Activated naive CD4-positive, alpha-beta T cell treated with anti-CD3 and anti-CD28 coated beads, Interleukin-2, amount 10 ng/mL, durations not matched to agents 7 days and 5 days (primary cell): ENCODE results near the gene TMEM184C.
A peak's percentile ranks its signal among the peaks of the same experiment; 100 is the strongest.

Experiments
- CTCF ChIA-PET: fragments of 350-600 bp; sonication (Branson Sonifier 250); formaldehyde crosslinking; loops from one replicate; lab custom pipeline; 2021; ENCODE audit warnings: antibody characterized with exemption; lab: Charles Lee
- DNase-seq: peaks from one replicate; pipeline ENCODE4 v3.0.0-alpha.2; 2020
- H3K27ac Mint-ChIP-seq: one replicate; pipeline ENCODE4 v1.8.0; 2021; ENCODE audit warnings: mild to moderate bottlenecking, moderate library complexity, mixed read lengths
- H3K27me3 Mint-ChIP-seq: one replicate; pipeline ENCODE4 v1.8.0; 2021; ENCODE audit warnings: mild to moderate bottlenecking, mixed read lengths
- H3K36me3 Mint-ChIP-seq: one replicate; pipeline ENCODE4 v1.8.0; 2021; ENCODE audit warnings: mixed read lengths
- H3K4me1 Mint-ChIP-seq: one replicate; pipeline ENCODE4 v1.8.0; 2021; ENCODE audit warnings: mixed read lengths
- H3K4me3 Mint-ChIP-seq: one replicate; pipeline ENCODE4 v1.8.0; 2021; ENCODE audit warnings: mild to moderate bottlenecking, moderate library complexity, mixed read lengths
- H3K9me3 Mint-ChIP-seq: one replicate; pipeline ENCODE4 v1.8.0; 2021; ENCODE audit warnings: mixed read lengths

The TMEM184C gene

GRCh38 chr4:147644471-147644870, 27.3 kb downstream of the TMEM184C start:
- H3K27me3 Mint-ChIP-seq, result no peaks in the 10 kb centered on the region
- peaks cover 49% of the 10 kb centered on the region for H3K36me3 Mint-ChIP-seq
- no peak overlapping the region for H3K4me3 Mint-ChIP-seq
- H3K27ac Mint-ChIP-seq, result no peak overlapping the region
- H3K4me1 Mint-ChIP-seq, result peaks cover 12% of the 10 kb centered on the region
- CTCF ChIA-PET, result no interaction called here
- DNase-seq, result no peak
- H3K9me3 Mint-ChIP-seq, result peaks cover 3% of the 10 kb centered on the region

- H3K36me3 Mint-ChIP-seq, result peaks cover 49% of the 10 kb centered on the region
- H3K4me3 Mint-ChIP-seq, result no peak overlapping the region
- H3K27me3 Mint-ChIP-seq, result no peaks in the 10 kb centered on the region
Measured at GRCh38 chr4:147645099-147645498, 27.9 kb downstream of the TMEM184C start.

GRCh38 chr4:147648656-147649055, 31.5 kb downstream of the TMEM184C start:
- no peak for DNase-seq
- no peaks in the 10 kb centered on the region for H3K27me3 Mint-ChIP-seq
- CTCF ChIA-PET, result no interaction called here
- no peak overlapping the region for H3K27ac Mint-ChIP-seq
- H3K9me3 Mint-ChIP-seq, result peaks cover 3% of the 10 kb centered on the region
- peaks cover 38% of the 10 kb centered on the region for H3K36me3 Mint-ChIP-seq
- H3K4me3 Mint-ChIP-seq, result no peak overlapping the region
- peaks cover 13% of the 10 kb centered on the region for H3K4me1 Mint-ChIP-seq

More at GRCh38 chr4:147645099-147645498, 27.9 kb downstream of the TMEM184C start:
- peaks cover 3% of the 10 kb centered on the region for H3K9me3 Mint-ChIP-seq
- CTCF ChIA-PET, result no interaction called here
- H3K4me1 Mint-ChIP-seq, result peaks cover 8% of the 10 kb centered on the region
- no peak overlapping the region for H3K27ac Mint-ChIP-seq
- no peak for DNase-seq

- Mint-ChIP-seq H3K27me3 (no peaks in the 10 kb centered on the region), H3K27ac (no peak overlapping the region), H3K36me3 (peaks cover 49% of the 10 kb centered on the region), H3K4me1 (peaks cover 13% of the 10 kb centered on the region), H3K4me3 (no peak overlapping the region), H3K9me3 (peaks cover 3% of the 10 kb centered on the region)
- CTCF ChIA-PET, result no interaction called here
- no peak for DNase-seq
Measured at GRCh38 chr4:147651563-147651962, 34.4 kb downstream of the TMEM184C start.

- Mint-ChIP-seq H3K4me3 (no peak overlapping the region), H3K27ac (no peak overlapping the region), H3K9me3 (no peaks in the 10 kb centered on the region), H3K27me3 (no peaks in the 10 kb centered on the region), H3K36me3 (peaks cover 34% of the 10 kb centered on the region), H3K4me1 (peaks cover 6% of the 10 kb centered on the region)
- CTCF ChIA-PET, result no interaction called here
- no peak for DNase-seq
Measured at GRCh38 chr4:147655639-147656038, 38.4 kb downstream of the TMEM184C start.

GRCh38 chr4:147658501-147658900, 41.3 kb downstream of the TMEM184C start:
- H3K36me3 Mint-ChIP-seq, result peaks cover 36% of the 10 kb centered on the region
- DNase-seq, result no peak
- H3K27ac Mint-ChIP-seq, result no peak overlapping the region
- H3K4me3 Mint-ChIP-seq, result no peak overlapping the region
- CTCF ChIA-PET, result no interaction called here
- no peaks in the 10 kb centered on the region for H3K4me1 Mint-ChIP-seq
- no peaks in the 10 kb centered on the region for H3K27me3 Mint-ChIP-seq
- no peaks in the 10 kb centered on the region for H3K9me3 Mint-ChIP-seq

GRCh38 chr4:147674073-147674472, 56.9 kb downstream of the TMEM184C start:
- no peak overlapping the region for H3K27ac Mint-ChIP-seq
- H3K9me3 Mint-ChIP-seq, result no peaks in the 10 kb centered on the region
- no peak for DNase-seq
- no peaks in the 10 kb centered on the region for H3K4me1 Mint-ChIP-seq
- CTCF ChIA-PET, result no interaction called here
- H3K4me3 Mint-ChIP-seq, result no peak overlapping the region
- H3K36me3 Mint-ChIP-seq, result peaks cover 27% of the 10 kb centered on the region
- no peaks in the 10 kb centered on the region for H3K27me3 Mint-ChIP-seq

GRCh38 chr4:147674496-147674895, 57.3 kb downstream of the TMEM184C start:
- CTCF ChIA-PET, result no interaction called here
- H3K36me3 Mint-ChIP-seq, result peaks cover 28% of the 10 kb centered on the region

GRCh38 chr4:147678106-147678505, 60.9 kb downstream of the TMEM184C start:
- CTCF ChIA-PET, result interaction anchor here (1.7 kb wide), 1 partner anchor 189 kb away, joined by 4 read pairs; no protein-coding TSS in a partner anchor
- peaks cover 19% of the 10 kb centered on the region for H3K4me1 Mint-ChIP-seq
- no peak overlapping the region for H3K27ac Mint-ChIP-seq
- H3K4me3 Mint-ChIP-seq, result no peak overlapping the region
- DNase-seq, result no peak
- H3K27me3 Mint-ChIP-seq, result no peaks in the 10 kb centered on the region
- H3K36me3 Mint-ChIP-seq, result peaks cover 21% of the 10 kb centered on the region
- H3K9me3 Mint-ChIP-seq, result no peaks in the 10 kb centered on the region

More at GRCh38 chr4:147674496-147674895, 57.3 kb downstream of the TMEM184C start:
- H3K4me3 Mint-ChIP-seq, result no peak overlapping the region
- no peaks in the 10 kb centered on the region for H3K27me3 Mint-ChIP-seq
- H3K4me1 Mint-ChIP-seq, result no peaks in the 10 kb centered on the region
- H3K27ac Mint-ChIP-seq, result no peak overlapping the region
- H3K9me3 Mint-ChIP-seq, result no peaks in the 10 kb centered on the region
- no peak for DNase-seq

- peaks cover 25% of the 10 kb centered on the region for H3K36me3 Mint-ChIP-seq
- H3K27ac Mint-ChIP-seq, result no peak overlapping the region
- CTCF ChIA-PET, result interaction anchor here (1.7 to 2.1 kb wide), 2 partner anchors 29 to 188 kb away, joined by 4 read pairs; no protein-coding TSS in a partner anchor
- H3K9me3 Mint-ChIP-seq, result no peaks in the 10 kb centered on the region
- peaks cover 3% of the 10 kb centered on the region for H3K27me3 Mint-ChIP-seq
- H3K4me3 Mint-ChIP-seq, result no peak overlapping the region
- H3K4me1 Mint-ChIP-seq, result peaks cover 23% of the 10 kb centered on the region
- DNase-seq, result no peak
Measured at GRCh38 chr4:147678796-147679549, 61.8 kb downstream of the TMEM184C start.

GRCh38 chr4:147682755-147683154, 65.6 kb downstream of the TMEM184C start:
- Mint-ChIP-seq H3K9me3 (no peaks in the 10 kb centered on the region), H3K36me3 (peaks cover 24% of the 10 kb centered on the region), H3K27ac (peak overlapping the region; percentile 97), H3K27me3 (peaks cover 11% of the 10 kb centered on the region), H3K4me1 (peaks cover 37% of the 10 kb centered on the region), H3K4me3 (peak overlapping the region; percentile 95)
- CTCF ChIA-PET, result no interaction called here
- no peak for DNase-seq

GRCh38 chr4:147683188-147683591, 66.0 kb downstream of the TMEM184C start:
- no peaks in the 10 kb centered on the region for H3K9me3 Mint-ChIP-seq
- peak overlapping the region; percentile 95 for H3K4me3 Mint-ChIP-seq
- peaks cover 24% of the 10 kb centered on the region for H3K36me3 Mint-ChIP-seq
- DNase-seq, result peak; percentile 33
- CTCF ChIA-PET, result no interaction called here
- H3K27ac Mint-ChIP-seq, result peak overlapping the region; percentile 97
- H3K4me1 Mint-ChIP-seq, result peaks cover 38% of the 10 kb centered on the region
- peaks cover 11% of the 10 kb centered on the region for H3K27me3 Mint-ChIP-seq

GRCh38 chr4:147683717-147684700, 66.8 kb downstream of the TMEM184C start, which contains the start of gene PRMT9:
PRMT9 (minus strand) TSS chr4:147684163; CDS start chr4:147683987, 176 bp downstream.
- CTCF ChIA-PET, result interaction anchor here (0.6 to 1.6 kb wide), 2 partner anchors 24 to 183 kb away, joined by 4 to 7 read pairs; no protein-coding TSS in a partner anchor
- Mint-ChIP-seq H3K27me3 (peaks cover 11% of the 10 kb centered on the region), H3K4me1 (peaks cover 45% of the 10 kb centered on the region), H3K27ac (peak within 1 kb of the TSS; percentile 97), H3K9me3 (no peaks in the 10 kb centered on the region), H3K36me3 (peaks cover 16% of the 10 kb centered on the region), H3K4me3 (peak within 1 kb of the TSS; percentile 95)
- DNase-seq, result peak; percentile 91

- no peaks in the 10 kb centered on the region for H3K9me3 Mint-ChIP-seq
- peak overlapping the region; percentile 31 for H3K4me3 Mint-ChIP-seq
- CTCF ChIA-PET, result interaction anchor here (1.3 kb wide), 1 partner anchor 174 kb away, joined by 3 read pairs; no protein-coding TSS in a partner anchor
- H3K27ac Mint-ChIP-seq, result peak overlapping the region; percentile 90
- peaks cover 36% of the 10 kb centered on the region for H3K4me1 Mint-ChIP-seq
- peak; percentile 60 for DNase-seq
- H3K36me3 Mint-ChIP-seq, result peaks cover 2% of the 10 kb centered on the region
- H3K27me3 Mint-ChIP-seq, result peaks cover 23% of the 10 kb centered on the region
Measured at GRCh38 chr4:147689067-147689466, 71.9 kb downstream of the TMEM184C start.
